ENCODE data around the gene TBC1D5.
"Not testable (repeated sequence)": the region's sequence is repeated elsewhere in the genome, so short reads cannot be mapped to it uniquely, and the experiment has no call there.

TBC1D5 gene

GRCh38 chr3:17678116-17678741 is 64.2 kb downstream of the TBC1D5 start:
- no peak for TF ChIP-seq CTCF (conservative IDR thresholded peaks at IDR 0.05)
- H3K27ac ChIP-seq: no peak overlapping the region

GRCh38 chr3:17674082-17674686 is 68.2 kb downstream of the TBC1D5 start:
- no peak overlapping the region for H3K27ac ChIP-seq
- no peak for TF ChIP-seq CTCF (conservative IDR thresholded peaks at IDR 0.05)

GRCh38 chr3:17672506-17672905 is 69.9 kb downstream of the TBC1D5 start:
- no peak overlapping the region for H3K27ac ChIP-seq
- no peak for TF ChIP-seq CTCF (conservative IDR thresholded peaks at IDR 0.05)

GRCh38 chr3:17670749-17671148 is 71.7 kb downstream of the TBC1D5 start:
- no peak for TF ChIP-seq CTCF (conservative IDR thresholded peaks at IDR 0.05)
- no peak overlapping the region for H3K27ac ChIP-seq

- TF ChIP-seq CTCF (conservative IDR thresholded peaks at IDR 0.05): no peak
- H3K27ac ChIP-seq: no peak overlapping the region
Observed at GRCh38 chr3:17664923-17665322, 77.5 kb downstream of the TBC1D5 start.

- TF ChIP-seq CTCF (conservative IDR thresholded peaks at IDR 0.05): no peak
- H3K27ac ChIP-seq: no peak overlapping the region
Observed at GRCh38 chr3:17656264-17656663, 86.2 kb downstream of the TBC1D5 start.

- H3K27ac ChIP-seq: no peak overlapping the region
- TF ChIP-seq CTCF (conservative IDR thresholded peaks at IDR 0.05): no peak
Observed at GRCh38 chr3:17655743-17656142, 86.7 kb downstream of the TBC1D5 start.

- H3K27ac ChIP-seq: not testable (repeated sequence)
Observed at GRCh38 chr3:17649748-17650147, 92.7 kb downstream of the TBC1D5 start.

- H3K27ac ChIP-seq: not testable (repeated sequence)
Observed at GRCh38 chr3:17648630-17649355, 93.6 kb downstream of the TBC1D5 start.
